DMS153 treated with DMSO at 0.1 percent for 48 hours (cell line): Measurements from ENCODE around the gene CDH15.
"Not testable (repeated sequence)": the region's sequence is repeated elsewhere in the genome, so short reads cannot be mapped to it uniquely, and the experiment has no call there.

Experiments used
- DNase-seq: peaks from one replicate; lab custom pipeline; 2025; ENCODE audit not compliant: unreplicated experiment; lab: John Stamatoyannopoulos, UW

CDH15 gene

DNA sequence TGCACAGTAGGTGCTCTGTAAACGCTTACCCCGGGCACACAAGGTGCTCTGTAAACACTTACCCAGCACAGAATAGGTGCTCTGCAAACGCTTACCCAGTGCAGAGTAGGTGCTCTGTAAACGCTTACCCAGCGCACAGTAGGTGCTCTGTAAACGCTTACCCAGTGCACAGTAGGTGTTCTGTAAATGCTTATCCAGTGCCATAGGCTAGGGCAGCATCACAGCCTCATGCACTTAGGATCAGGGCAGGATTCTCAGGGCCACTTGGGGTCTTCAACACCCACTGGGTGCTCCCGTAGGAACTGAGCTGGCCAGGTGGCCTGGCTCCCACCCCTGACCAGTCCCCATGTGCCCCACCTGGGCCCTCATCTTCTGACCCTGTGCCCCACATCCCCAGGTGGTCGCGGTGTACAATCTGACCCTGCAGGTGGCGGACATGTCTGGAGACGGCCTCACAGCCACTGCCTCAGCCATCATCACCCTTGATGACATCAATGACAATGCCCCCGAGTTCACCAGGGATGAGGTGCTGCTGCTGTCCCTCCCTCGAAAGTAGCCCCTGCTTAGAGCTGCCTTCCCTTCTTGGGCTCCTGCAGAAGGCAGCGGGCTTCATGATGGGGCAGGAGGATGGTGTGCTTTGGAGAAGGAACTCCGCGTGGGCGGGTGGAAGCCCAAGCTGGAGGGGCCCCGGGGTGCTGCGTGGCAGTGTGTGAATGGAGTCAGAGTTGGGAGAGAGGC is 15.7 kb downstream of the CDH15 start:
- no peak for DNase-seq

DNA sequence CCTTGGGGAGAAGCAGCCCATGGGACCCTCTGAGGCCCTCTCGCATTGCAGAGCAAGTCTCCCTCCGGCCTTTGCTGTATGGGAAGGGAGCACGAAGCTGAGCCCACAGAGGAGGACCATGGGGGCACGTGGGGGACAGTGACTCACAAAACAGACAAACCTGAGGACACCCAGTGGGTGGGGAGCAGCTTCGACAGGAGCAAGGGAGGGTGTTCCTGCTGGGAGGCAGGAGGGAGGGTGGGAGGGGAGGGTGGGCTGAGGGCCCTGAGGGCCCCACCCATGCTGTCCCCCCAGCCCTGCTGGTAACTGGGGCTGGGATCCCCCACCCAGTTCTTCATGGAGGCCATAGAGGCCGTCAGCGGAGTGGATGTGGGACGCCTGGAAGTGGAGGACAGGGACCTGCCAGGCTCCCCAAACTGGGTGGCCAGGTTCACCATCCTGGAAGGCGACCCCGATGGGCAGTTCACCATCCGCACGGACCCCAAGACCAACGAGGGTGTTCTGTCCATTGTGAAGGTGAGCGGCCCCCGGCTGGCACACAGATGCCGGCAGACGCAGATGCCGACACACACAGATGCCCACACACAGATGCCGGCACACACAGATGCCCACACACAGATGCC is 16.3 kb downstream of the CDH15 start:
- DNase-seq = no peak

DNA sequence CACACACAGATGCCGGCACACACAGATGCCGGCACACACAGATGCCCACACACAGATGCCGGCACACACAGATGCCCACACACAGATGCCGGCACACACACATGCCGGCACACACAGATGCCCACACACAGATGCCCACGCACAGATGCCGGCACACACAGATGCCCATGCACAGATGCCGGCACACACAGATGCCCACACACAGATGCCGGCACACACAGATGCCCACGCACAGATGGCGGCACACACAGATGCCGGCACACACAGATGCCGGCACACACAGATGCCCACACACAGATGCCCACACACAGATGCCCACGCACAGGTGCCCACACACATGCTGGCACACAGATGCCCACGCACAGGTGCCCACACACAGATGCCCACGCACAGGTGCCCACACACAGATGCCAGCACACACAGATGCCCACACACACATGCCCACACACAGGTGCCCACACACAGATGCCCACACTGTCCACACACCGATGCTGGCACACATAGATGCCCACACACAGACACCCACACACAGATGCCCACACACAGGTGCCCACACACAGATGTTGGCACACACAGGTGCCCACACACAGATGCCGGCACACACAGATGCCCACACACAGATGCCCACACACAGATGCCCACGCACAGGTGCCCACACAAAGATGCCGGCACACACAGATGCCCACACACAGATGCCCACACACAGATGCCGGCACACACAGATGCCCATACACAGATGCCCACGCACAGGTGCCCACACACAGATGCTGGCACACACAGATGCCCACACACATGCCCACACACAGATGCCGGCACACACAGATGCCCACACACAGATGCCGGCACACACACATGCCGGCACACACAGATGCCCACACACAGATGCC is 17.2 kb downstream of the CDH15 start:
- not testable (repeated sequence) for DNase-seq

DNA sequence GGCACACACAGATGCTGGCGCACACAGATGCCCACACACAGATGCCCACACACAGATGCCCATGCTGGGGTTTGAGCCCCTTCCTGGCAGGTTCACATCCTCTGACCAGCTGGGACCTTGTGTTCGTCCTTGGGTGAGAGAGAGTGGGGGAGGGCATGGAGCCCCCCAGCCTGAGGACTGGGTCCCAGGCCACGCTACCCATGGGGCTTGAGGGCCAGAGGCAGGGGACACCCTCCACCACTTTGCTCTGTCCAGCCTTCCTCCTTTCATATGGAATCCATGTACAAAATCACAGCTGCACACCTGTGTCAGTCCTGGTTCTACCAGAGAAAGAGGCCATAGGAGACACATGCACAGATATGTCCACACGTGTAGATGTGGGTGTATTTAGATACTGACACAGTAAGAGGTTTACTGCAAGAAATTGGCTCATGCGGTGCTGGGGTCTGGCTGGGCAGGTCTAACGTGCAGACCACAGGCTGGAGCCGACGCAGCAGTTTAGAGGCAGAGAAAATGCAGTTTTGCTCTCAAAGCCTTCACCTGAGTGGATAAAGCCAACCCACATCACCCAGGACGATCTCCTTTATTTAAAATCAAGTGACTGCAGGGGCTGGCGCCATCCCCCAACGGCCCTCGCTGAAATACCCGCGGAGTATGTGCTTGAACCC is 17.9 kb downstream of the CDH15 start:
- no peak for DNase-seq

DNA sequence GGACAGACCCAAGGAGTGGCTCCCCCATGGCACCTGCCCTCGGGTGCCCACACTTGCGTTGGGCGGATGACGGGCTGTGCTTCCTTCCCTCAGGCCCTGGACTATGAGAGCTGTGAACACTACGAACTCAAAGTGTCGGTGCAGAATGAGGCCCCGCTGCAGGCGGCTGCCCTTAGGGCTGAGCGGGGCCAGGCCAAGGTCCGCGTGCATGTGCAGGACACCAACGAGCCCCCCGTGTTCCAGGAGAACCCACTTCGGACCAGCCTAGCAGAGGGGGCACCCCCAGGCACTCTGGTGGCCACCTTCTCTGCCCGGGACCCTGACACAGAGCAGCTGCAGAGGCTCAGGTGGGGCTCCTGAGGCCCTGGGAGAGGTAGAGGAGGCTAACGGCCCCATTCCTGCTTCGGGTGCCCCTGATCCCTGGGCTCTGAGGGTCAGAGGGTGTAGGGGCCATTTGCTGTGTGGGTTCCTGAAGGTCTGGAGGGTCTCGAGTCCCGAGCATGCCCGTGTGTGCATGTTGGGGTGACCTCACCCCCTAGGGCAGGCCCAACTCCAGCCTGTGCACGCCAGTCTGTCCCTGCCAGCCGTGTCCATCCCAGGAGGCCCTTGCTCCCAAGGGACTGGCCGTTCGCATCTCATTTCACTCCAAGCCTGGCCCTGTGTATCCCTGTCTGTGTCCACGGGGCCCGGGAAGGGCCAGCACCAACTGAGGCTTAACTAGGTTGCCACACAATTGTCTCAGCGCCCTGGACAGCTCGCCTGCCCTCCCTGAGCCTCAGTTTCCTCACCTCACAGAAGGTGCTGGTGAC is 18.8 kb downstream of the CDH15 start:
- no peak for DNase-seq

DNA sequence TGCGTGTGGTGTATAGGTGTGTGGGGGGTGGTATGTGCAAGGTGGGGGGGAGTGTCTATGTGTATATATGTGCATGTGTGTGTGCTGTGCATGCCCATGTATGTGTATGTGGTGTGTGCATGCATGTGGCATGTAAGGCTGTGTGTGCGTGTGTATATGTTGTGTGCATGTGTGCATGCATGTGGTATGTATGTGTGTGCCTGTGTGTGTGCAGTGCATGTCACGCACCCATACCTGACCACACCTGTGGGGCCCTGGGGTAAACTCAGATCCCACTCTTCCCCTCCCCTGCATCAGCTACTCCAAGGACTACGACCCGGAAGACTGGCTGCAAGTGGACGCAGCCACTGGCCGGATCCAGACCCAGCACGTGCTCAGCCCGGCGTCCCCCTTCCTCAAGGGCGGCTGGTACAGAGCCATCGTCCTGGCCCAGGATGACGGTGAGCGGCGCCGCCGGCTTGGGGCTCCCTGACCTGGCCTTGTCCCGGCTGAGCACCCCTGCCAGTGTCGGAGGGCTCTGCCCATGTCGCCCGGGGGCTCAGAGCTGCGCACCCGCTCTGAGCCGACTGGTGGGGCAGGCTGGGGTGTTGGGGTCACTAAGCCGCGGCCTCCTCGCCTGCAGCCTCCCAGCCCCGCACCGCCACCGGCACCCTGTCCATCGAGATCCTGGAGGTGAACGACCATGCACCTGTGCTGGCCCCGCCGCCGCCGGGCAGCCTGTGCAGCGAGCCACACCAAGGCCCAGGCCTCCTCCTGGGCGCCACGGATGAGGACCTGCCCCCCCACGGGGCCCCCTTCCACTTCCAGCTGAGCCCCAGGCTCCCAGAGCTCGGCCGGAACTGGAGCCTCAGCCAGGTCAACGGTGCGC is 19.7 kb downstream of the CDH15 start:
- no peak for DNase-seq

DNA sequence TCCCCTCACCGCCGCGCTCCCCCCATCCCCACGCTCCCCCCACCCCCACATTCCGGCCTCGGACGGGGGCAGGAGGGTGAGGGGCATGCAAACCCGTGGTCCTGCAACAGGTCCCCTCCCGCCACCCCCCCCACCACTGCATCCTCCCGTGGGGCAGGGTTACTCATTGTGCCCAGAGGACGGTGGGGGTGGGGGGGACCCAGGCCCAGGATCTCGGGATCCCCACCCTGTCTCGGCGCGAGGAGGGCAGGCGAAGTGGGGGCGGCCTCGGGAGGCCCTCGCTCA is 20.3 kb downstream of the CDH15 start:
- no peak for DNase-seq

DNA sequence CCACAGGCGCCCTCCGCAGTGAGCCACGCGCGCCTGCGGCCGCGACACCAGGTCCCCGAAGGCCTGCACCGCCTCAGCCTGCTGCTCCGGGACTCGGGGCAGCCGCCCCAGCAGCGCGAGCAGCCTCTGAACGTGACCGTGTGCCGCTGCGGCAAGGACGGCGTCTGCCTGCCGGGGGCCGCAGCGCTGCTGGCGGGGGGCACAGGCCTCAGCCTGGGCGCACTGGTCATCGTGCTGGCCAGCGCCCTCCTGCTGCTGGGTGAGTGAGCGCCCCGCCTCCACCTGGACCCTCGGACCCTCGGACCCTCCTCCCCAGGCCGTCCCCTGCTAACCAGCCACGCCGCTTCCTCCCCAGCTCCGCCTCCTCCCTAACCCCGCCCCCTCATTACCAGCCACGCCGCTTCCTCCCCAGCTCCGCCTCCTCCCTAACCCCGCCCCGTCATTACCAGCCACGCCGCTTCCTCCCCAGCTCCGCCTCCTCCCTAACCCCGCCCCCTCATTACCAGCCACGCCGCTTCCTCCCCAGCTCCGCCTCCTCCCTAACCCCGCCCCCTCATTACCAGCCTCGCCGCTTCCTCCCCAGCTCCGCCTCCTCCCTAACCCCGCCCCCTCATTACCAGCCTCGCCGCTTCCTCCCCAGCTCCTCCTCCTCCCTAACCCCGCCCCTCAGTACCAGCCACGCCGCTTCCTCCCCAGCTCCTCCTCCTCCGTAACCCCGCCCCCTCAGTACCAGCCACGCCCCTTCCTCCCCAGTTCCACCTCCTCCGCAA is 20.8 kb downstream of the CDH15 start:
- peak; percentile 7 for DNase-seq

DNA sequence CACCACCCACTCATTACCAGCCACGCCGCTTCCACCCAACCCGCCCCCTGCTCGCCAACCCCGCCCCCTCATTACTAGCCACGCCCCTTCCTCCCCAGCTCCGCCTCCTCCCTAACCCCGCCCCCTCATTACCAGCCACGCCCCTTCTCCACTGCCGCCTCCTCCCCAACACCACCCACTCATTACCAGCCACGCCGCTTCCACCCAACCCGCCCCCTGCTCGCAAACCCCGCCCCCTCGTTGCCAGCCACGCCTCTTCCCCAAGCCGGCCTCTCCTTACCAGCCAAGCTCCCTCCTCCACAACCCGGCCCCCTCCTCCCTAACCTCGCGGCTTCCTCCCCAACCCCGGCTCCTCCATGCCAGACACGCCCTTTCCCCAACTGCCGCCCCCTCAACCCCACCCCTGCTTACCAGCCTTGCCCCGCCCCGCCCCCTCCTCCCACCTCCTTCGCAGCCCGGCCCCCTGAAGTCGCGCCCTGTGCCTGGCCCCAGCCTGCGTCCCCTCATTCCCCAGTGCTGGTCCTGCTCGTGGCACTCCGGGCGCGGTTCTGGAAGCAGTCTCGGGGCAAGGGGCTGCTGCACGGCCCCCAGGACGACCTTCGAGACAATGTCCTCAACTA is 21.5 kb downstream of the CDH15 start:
- DNase-seq = peak; percentile 29

DNA sequence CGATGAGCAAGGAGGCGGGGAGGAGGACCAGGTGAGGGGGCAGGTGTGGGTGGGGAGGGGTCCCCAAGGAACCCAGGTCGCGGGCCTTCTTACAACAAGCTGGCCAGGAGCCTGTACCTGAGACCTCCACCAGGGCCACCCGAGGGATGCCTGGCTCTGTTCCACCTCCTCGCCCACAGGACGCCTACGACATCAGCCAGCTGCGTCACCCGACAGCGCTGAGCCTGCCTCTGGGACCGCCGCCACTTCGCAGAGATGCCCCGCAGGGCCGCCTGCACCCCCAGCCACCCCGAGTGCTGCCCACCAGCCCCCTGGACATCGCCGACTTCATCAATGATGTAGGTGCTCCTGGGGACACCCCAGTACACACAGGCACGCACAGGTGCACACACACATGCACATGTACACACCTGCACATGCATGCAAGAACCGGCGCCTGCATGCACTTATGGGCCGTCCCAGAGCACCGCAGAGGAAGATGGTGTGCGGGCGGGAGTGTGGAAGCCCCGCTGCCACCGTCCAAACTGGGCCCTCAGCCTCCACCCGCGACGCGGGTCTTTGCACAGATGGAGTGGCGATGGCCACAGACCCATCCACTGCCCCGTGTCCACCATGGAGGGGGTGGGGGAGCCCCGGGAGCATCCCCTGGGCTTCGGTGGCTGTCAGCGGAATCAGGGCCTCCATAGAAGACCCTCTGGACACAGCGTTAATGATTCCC is 22.2 kb downstream of the CDH15 start:
- DNase-seq = no peak

DNA sequence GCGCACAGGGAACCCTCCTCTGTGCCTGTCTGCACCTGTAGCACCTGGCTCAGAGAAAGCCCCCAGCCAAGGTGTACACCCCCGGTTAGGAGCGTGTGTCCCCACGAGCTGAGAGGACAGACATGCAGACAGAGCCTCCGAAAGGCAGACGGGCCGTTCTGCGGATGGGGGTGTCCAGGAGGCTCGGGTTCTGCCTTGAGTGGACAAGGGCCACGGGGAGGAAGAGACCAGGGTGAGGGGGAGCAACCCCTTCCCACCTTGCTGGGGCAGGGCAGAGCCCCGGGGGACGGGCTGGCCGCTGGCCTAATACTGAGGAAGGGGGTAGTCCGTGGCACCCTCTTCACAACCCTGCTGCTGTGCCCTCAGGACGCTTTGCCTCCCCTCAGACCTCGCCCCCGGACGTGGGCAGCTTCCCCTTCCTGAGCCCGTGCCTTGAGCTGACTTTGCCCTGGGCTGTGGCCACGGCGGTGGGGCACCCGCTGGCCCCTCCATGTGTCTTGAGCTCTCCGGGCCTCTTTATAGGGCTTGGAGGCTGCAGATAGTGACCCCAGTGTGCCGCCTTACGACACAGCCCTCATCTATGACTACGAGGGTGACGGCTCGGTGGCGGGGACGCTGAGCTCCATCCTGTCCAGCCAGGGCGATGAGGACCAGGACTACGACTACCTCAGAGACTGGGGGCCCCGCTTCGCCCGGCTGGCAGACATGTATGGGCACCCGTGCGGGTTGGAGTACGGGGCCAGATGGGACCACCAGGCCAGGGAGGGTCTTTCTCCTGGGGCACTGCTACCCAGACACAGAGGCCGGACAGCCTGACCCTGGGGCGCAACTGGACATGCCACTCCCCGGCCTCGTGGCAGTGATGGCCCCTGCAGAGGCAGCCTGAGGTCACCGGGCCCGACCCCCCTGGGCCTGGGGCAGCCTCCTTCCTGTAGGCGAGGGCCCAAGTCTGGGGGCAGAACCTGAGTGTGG is 23.1 kb downstream of the CDH15 start:
- no peak for DNase-seq

DNA sequence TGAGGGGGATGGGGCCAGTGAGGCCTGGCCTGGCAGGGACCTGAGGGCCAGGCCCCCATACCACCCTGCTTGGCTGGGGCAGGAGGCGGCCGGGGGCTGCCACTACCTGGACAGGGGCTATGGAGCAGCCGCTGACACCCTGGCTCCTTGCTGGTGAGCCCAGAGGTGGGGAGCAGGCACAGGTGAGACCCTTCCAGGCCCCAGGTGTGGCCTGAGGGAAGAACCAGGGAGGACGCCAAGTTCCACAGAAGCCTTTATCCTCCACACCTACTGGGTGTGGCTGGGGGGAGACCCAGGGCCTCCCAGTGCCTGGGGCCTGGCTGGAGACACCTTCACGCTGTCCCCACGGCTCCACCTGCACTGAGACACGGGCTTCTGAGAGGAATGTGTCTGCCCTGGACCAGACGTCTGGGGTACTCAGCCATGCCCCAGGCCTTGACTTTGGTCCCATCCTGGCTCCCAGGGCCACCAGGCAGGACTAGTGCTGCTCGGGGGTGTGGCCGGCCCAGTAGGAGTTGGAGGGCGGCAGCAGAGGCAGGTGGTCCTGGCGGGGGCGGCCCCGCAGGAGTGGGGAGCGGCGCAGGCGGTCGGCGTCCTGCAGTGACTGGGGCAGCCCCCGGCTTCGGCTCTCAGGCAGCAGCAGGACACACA is 24.1 kb downstream of the CDH15 start:
- DNase-seq = no peak

DNA sequence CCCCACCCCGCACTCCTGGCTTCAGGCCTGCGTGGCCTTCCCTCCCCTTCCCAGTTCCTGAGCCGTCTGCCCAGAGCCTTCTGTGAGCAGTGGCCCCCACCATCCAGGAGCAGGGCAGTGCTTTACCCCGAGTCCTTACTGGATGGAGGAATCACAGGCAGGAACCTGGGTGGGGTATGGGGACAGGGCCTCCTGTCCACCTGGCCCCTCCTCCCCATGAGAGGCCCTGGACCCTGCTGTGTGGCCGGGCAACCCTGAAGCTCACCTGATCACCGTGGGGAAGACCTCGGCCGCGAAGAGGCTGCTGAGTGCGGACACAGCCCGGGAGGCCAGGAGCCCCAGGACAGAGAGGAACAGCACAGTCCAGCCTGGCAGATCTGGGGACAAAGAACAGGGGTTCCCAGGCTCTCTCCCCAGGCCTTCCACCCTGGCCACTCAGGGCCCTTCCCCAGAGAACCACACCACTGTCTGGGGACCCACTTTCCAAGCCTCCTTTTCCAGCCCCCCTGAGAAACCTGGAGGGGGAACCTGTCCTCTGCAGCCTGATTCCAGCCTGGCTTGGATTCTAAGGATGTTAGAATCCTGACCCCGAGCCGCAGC is 25.6 kb downstream of the CDH15 start:
- DNase-seq = no peak

DNA sequence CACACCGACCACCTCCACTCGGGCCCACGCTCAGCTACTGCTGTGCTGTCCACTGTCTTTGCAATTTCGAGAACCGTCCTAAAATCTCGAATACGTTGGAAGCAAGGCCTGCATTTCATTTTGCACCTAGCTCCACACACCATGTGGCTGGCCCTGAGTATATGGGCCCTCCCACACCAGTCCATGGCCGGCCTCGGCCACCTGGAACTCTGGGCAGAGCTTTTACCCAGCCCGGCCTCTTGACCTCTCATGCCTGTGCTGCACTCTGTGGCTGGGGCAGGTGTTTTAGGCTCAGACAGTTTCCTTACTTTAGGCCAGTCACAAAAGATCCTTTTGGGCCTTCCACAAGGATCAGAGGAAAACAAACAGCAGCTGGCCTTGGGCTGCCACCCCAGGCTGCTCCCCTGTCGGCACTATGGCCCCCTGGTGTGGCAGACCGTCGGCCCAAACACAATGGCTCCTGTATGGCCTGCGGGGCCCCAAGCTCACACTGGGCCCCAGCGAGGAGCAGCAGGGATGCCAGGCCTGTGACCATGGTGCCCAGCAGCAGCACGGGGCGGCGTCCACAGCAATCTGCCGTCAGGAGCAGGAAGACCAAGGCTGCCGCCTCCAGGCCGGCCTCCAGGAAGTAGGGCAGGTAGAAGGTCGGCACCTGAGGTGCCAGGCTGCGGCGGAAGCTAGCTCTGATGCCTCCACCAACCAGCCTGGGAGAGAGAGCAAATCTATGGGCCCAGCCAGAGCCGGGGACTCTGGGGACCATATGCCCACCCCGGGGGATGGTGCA is 26.3 kb downstream of the CDH15 start:
- no peak for DNase-seq
